ENCODE results near the gene EPB42.
A peak's percentile ranks its signal among the peaks of the same experiment; 100 is the strongest.

Gene EPB42

DNA sequence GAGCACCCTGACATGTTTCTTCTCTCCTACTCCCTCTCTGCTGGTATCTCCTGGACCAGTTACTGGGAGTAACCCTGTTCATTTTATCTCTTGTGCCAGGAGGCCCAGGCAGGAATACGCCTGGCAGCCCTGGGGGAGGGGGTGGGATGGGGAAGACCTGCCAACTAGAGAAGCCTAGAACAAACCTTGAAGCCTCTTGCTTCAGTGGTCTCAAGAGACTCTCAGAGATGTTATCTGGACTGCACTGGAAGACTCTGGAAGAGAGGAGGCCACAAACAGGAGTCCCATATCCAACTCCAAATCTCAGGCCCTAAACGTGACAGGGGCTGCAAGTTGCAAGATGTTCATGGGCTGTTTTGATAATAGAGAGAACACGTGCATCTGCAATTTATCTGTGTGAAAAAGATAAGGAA lies at the start of gene EPB42:
Gene EPB42, minus strand, starts transcription at position 28 of the 413 bp plus-strand sequence. CDS start 193 bp downstream, outside the sequence.
- DNase-seq (ENCODE audit: low read depth) = no peak

GRCh38 chr15:43270113-43270665 lies 49.4 kb upstream of the EPB42 start:
- DNase-seq (ENCODE audit: low read depth) = no peak

- no peak for DNase-seq (ENCODE audit: low read depth)
Measured at GRCh38 chr15:43268111-43269105, 47.6 kb upstream of the EPB42 start.

DNA sequence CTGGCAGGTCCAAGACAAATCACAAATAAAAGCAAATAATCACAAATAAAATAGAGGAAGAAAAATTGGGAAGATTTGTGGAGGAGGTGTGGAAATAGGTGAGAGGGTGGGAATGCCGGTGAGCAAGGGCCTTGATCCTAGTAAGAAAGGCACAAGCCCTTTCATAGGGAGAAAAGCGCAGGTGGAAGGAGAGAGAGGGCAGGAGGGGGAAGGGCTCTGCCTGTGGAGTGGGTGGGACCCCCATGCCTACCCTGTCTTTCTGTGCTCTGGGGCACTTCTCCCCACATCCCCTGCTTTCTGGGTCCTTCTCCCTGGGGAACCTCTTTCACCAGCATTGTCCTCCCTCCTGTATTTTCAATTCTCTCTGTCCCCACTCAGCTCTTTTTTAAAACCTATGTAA lies 46.6 kb upstream of the EPB42 start:
- DNase-seq (ENCODE audit: low read depth) = no peak

GRCh38 chr15:43266834-43267233 lies 46.0 kb upstream of the EPB42 start, which contains the start of gene TGM5:
TSS of gene TGM5 (minus strand) at chr15:43266928. CDS start at chr15:43266849, 79 bp downstream.
- no peak for DNase-seq (ENCODE audit: low read depth)

GRCh38 chr15:43266386-43266785 lies 45.6 kb upstream of the EPB42 start:
- no peak for DNase-seq (ENCODE audit: low read depth)

DNA sequence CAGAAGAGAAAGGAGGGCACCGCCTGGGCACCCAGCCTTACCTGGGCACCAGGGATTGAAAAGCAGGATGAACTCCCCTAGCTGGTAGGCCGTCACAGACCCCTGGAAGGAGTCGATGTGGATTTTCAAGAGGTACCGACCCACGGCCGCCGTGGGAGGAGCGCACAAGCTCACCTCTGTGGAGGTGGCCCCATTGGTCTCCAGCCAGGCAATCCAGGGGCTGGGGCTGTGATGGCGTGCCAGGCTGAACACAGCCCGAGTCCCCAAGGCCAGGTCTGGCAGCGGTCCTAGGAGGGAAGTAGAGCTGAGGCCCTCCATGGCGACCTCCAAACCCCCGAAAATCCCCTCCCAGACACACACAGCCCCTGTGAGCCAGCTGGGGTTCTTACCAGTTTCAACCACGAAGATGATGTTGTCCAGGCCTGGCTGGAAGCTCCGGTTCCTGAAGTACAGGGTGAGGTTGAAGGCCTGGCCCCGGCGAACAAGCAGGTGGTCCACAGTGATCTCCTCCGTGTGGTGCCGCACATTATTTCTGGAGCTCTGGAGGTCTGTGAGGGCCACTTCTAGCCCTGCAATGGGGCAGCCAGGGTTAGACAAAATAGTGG lies 39.3 kb upstream of the EPB42 start:
- no peak for DNase-seq (ENCODE audit: low read depth)

DNA sequence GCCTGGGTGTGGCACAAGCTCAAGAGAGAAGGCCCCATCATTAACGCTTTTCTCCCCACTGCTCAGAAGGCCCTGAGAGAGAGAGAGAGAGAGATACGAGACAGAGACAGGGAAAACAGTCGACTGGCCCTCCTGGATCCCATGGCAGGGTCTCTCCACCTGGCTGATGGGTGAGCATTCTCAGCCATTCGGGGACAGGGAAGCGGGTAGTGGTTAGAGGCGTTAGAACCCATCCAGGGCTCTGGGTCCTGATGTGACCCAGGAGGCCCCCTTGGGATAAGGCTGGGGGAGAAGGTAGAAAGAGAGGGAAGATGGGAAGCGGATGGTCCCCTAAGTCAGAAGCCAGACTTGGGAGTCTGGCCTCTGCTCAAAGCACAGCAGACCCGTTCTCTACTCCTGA lies 38.0 kb upstream of the EPB42 start:
- no peak for DNase-seq (ENCODE audit: low read depth)

GRCh38 chr15:43256341-43256740 lies 35.5 kb upstream of the EPB42 start:
- DNase-seq (ENCODE audit: low read depth) = no peak

GRCh38 chr15:43255376-43255775 lies 34.6 kb upstream of the EPB42 start:
- DNase-seq (ENCODE audit: low read depth) = no peak

DNA sequence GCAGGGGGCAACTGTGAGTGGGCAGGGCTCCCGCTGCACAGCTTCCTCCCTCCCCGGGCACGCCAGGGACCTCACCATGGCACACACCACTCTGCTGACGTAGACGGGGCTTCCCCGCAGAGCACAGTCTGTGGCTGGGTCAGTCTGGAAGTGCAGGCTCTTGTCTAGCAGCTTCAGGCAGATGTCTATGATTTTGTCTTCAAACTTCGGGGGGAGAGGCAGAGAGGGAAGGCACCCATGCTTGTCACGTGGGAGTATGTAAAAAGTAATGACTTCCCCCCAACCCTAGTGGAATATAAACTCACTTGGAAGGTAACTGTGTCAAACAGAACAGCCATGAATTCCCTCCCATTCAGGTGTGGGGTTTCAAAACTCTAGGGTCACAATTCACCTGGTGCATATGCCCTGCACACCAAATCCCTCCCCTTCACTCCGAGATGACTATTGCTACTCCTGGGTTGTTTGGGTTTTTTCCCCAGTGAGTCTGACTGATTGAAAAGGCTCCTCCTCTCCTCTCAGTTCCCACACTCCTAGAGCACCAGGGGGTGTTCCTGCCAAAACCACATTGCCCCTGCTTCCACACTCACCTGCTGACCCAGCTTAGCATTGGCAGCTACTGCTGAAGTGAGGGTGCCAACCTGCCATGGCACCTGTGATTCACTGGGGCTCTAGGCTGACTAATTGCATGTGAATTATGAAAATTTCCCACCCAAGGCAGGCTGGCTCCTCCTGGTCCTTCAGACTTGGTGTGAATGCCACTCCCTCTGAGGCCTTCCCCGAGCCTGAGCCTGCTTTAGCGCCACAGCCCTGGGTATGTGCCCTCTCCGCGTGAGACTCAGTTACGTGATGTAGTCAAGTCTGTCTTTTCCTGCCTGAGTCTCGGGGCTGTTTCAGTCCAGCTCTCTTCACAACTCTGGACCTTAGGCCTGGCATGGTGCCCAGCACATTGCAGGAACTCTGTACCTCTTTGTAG lies 32.9 kb upstream of the EPB42 start:
- peak; percentile 12 for DNase-seq (ENCODE audit: low read depth)

DNA sequence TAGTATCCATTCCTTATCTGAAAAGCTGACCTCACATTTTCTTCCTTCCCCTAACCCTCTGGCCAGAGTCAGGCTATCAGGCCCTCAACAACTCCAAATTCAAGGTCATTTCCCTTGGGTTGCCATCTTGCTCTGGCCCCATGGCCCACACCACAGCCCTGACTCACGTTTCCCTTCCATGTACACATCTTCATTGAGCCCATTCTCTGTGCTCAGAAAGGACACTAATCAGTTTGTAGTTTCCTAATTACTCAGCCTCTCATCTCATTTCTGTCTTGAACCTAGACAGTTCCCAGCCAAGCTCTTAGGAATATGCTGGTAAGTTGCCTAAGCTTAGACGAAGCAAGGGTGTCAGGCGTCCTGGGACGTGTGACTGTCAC lies 31.0 kb upstream of the EPB42 start:
- no peak for DNase-seq (ENCODE audit: low read depth)

DNA sequence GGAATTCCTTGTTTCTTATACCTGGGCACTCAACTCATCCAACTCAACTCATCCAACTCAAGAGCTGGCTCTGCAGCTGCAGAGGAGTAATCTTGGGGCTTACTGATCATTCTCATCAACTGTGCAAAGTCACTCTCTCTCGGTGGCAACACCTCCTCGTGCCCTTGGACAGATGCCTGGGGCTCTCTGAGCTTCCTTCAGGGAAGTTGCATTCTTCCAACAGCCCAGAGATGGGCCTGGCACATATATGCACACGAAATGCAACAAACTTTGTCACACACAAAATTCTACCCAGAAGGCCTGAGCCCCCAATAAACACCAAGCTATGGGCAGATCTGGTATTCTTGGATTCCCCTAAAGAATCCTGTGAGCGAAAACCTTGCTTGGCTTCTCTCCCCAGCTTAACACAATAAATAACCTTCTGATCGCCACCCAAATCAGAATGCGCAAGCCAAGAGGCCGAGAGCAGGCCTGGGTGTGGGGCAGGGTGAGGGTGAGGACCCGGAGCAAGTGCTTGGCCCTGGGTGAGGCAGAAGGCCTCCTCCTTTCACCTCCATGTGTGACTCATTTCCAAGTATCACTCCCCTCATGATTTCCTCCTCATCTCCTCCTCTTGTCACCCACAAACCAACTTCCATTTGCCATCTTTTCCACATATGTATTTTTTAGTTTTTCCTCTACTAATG lies 30.5 kb upstream of the EPB42 start:
- no peak for DNase-seq (ENCODE audit: low read depth)

- no peak for DNase-seq (ENCODE audit: low read depth)
Measured at GRCh38 chr15:43250785-43251184, 30.0 kb upstream of the EPB42 start.

DNA sequence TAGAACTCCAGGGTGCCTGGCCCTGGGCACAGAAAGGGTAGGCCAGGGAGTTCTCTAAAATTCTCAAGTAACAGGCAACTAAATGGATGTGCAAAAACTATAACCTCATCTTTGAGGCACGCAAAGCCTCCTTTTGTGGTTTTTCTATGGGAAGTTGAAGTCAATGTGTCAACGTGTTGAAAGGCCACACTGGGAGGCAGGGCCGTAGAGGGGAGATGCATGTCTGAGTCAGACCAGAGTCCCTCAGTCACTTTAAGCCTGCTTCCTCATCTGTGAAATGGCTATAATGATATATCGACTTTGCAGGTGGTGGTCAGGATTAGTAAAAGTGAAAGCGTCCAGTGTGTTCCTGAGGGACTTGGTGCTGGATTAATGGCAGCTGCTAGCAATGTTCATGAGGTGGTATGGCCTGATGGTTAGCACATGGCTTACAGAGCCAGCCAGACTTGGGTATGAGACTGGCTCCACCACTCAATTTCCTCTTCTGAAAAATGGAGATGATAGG lies 28.9 kb upstream of the EPB42 start:
- peak; percentile 67 for DNase-seq (ENCODE audit: low read depth)

- DNase-seq (ENCODE audit: low read depth) = no peak
Measured at GRCh38 chr15:43249236-43249635, 28.4 kb upstream of the EPB42 start.

DNA sequence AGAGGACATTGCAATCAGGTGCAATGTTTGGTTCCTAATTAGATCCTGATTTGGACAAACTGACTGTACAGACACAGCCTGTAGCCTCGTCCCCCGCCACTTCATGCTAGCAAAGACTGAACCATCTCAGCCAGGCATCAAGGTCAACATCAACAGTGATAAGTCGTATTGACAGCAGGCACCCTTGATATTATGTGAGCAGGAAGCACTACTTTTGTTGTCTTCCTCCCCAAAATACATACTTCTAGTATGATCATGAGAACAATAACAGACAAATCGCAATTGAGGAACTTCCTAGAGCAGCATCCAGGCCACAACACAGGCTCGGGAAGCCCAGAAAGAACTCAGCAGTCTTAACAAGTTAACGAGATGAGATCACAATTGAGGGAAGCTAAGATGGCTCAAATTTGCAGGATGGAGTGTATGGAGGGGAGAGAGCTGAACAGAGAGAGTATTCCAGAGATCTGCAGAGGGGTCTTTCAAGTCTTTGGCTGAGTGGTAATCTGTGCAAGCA lies 25.5 kb upstream of the EPB42 start:
- no peak for DNase-seq (ENCODE audit: low read depth)

GRCh38 chr15:43244092-43244491 lies 23.3 kb upstream of the EPB42 start:
- DNase-seq (ENCODE audit: low read depth) = no peak

- DNase-seq (ENCODE audit: low read depth) = no peak
Measured at GRCh38 chr15:43243020-43243645, 22.3 kb upstream of the EPB42 start.

GRCh38 chr15:43242616-43243015 lies 21.8 kb upstream of the EPB42 start:
- DNase-seq (ENCODE audit: low read depth) = no peak

Data from amniotic epithelial cell (primary cell).